Stimulated activated CD4-positive, alpha-beta T cell treated with anti-CD3 and anti-CD28 coated beads, Interleukin-12 subunit alpha, Interleukin-12 subunit beta, amount 100 ng/mL, for 4 hours (primary cell): ENCODE results near the gene KDM2A.

Experiments
- DNase-seq: peaks from one replicate; pipeline ENCODE4 v3.0.0-alpha.2; 2020

The KDM2A gene

GRCh38 chr11:67262731-67263675, 143.9 kb downstream of the KDM2A start:
- peak; percentile 71 for DNase-seq

GRCh38 chr11:67264260-67264659, 145.2 kb downstream of the KDM2A start:
- DNase-seq: no peak

- no peak for DNase-seq
Observed at GRCh38 chr11:67264877-67265632, 146.0 kb downstream of the KDM2A start.

GRCh38 chr11:67265633-67266448, 146.8 kb downstream of the KDM2A start:
- DNase-seq: peak; percentile 80

- DNase-seq: no peak
Observed at GRCh38 chr11:67266449-67267187, 147.6 kb downstream of the KDM2A start, which contains the start of gene GRK2. Gene GRK2, plus strand, starts transcription at chr11:67266473. Its CDS starts 227 bp downstream, at chr11:67266700.

GRCh38 chr11:67267188-67268080, 148.4 kb downstream of the KDM2A start:
- DNase-seq: no peak

GRCh38 chr11:67268081-67268961, 149.3 kb downstream of the KDM2A start:
- no peak for DNase-seq

GRCh38 chr11:67268962-67269268, 149.9 kb downstream of the KDM2A start:
- no peak for DNase-seq

GRCh38 chr11:67269401-67270255, 150.6 kb downstream of the KDM2A start:
- no peak for DNase-seq

- no peak for DNase-seq
Observed at GRCh38 chr11:67270256-67271204, 151.5 kb downstream of the KDM2A start.

GRCh38 chr11:67271205-67271540, 152.1 kb downstream of the KDM2A start:
- no peak for DNase-seq

- no peak for DNase-seq
Observed at GRCh38 chr11:67271541-67272284, 152.7 kb downstream of the KDM2A start.

- DNase-seq: no peak
Observed at GRCh38 chr11:67272327-67273259, 153.5 kb downstream of the KDM2A start.

GRCh38 chr11:67273260-67273990, 154.4 kb downstream of the KDM2A start:
- no peak for DNase-seq
